IMR-90 (cell line): ENCODE results near the gene DCANP1.

Source experiments
- FOS ChIP-seq: fragments of 150-350 bp; IDR thresholded peaks from 2 replicates; pipeline ENCODE4 v1.6.1; 2016; ENCODE audit warnings: low read depth, low read length
- TF ChIP-seq, protein P1 (sequence below): conservative IDR thresholded peaks from 2 replicates; pipeline ENCODE4 v1.5.1; 2012; ENCODE audit warnings: mild to moderate bottlenecking, low read depth, low read length, improper control_type of control experiment

GRCh38 chr5:135448791-135449507, 1.8 kb upstream of the DCANP1 start:
- TF ChIP-seq, protein P1, sequence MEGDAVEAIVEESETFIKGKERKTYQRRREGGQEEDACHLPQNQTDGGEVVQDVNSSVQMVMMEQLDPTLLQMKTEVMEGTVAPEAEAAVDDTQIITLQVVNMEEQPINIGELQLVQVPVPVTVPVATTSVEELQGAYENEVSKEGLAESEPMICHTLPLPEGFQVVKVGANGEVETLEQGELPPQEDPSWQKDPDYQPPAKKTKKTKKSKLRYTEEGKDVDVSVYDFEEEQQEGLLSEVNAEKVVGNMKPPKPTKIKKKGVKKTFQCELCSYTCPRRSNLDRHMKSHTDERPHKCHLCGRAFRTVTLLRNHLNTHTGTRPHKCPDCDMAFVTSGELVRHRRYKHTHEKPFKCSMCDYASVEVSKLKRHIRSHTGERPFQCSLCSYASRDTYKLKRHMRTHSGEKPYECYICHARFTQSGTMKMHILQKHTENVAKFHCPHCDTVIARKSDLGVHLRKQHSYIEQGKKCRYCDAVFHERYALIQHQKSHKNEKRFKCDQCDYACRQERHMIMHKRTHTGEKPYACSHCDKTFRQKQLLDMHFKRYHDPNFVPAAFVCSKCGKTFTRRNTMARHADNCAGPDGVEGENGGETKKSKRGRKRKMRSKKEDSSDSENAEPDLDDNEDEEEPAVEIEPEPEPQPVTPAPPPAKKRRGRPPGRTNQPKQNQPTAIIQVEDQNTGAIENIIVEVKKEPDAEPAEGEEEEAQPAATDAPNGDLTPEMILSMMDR = no peak
- no peak for TF ChIP-seq FOS
